GM19193 (cell line): ENCODE data around the gene DSE.

ENCODE experiments used
- POLR2A ChIP-seq: IDR thresholded peaks from 4 replicates; pipeline ENCODE4 v1.6.1; 2011; ENCODE audit not compliant: insufficient read depth, insufficient read length; ENCODE audit errors: extremely low read depth

Gene DSE

DNA sequence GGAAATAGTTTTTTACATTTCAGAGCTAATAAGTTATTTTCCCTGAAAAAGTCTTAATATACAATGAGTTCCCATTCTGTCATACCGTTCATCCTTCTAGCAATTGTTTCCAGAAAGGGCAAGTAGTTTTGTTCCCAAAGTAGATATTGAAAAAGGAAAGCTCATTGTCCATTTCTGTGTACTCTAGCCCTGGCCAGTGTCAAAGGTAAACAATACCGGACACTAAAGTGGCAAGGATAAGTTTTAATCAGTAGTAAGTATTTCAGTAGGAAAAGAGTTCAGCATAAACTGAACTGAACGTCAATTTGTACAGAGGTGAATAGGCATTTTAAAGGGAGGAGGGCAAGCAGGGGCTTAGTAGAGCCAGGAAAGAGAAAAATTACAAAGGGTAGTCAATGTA is 46.9 kb downstream of the DSE start:
- TF ChIP-seq POLR2A: no peak

DNA sequence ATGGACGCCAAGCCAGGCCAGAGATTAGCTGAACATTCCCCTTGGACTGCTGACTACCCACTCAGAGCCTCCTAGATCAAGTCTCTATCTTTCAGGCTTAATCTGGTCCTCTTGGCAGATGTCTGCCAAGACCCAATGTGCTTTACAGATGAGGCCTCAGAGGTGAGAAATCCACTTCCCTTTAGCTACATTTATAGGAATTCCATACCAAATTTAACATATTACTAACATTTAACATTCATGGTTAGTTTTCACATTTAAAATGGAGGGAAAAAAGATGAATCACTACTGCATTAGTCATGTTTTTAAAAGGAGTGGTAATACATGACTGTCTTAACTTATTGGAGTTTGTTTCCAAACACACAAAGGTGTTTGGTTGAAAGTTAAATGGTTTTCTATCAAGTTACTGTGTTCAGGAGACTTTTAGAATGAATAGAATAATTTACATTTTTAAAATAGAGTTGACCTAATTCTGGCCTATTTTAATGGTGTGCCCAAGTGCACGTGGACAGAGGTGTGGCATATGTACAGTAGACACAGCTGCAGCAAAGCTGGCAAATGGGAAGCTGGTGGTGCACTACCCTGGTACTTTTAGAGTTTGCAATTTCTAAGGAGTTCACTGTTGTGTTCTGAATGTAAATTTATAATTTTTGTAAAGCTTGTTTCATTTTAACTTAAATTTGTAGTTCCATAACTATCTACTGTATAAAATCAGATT is 48.5 kb downstream of the DSE start:
- TF ChIP-seq POLR2A: no peak

DNA sequence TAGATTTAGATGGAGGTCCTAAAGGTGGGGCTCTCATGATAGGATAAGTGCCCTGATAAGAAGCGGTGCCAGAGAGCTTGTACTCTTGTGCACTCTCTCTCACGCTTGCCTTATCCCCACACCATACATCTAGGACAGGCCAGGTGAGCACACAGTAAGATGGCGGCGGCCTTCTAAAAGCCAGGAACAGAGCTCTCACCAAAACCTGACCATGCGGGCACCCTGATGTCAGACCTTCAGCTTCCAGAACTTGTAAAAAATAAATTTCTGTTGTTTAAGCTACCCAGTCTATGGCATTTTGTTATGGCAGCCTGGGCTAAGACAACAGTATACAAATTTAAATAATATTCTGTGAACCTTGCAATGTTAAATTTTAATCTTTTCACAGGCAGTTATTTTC is 49.6 kb downstream of the DSE start:
- no peak for TF ChIP-seq POLR2A

DNA sequence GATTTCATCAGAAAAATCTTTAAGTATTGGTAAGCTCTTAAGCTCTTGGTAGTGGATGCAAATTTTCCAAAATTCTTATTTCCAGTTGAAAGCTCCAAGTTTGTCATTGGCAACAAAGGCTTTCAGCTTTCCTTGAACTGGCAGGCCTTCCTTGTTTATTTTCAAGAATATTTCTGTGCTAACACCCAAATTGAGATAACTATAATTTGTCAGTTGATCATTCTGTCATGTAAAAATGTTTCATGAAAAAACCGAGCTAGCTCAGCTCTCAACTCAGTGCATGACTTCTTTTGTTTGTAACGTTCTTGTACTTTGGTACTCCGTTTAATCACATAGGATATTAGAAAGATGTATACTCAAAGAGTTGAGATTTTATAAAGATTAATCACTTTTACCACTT is 51.5 kb downstream of the DSE start:
- no peak for TF ChIP-seq POLR2A

DNA sequence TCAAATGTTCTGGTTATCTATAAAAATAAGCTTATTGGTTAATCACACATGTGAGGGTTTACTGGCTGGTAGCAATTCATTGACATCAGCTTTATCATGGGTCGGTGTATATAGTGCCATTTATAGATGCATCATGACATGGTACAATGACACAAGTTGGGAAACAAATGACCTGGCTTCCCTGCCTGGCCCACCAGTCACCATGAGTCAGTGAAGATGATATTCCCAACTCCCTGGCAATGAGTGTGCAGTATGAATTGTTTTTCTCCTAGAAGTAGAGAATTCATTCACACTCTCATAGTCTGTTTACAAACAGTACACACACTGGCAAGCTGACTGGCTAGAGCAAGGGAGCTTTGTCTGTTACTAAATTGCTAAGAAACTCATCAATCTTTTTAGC is 53.3 kb downstream of the DSE start:
- TF ChIP-seq POLR2A: no peak

DNA sequence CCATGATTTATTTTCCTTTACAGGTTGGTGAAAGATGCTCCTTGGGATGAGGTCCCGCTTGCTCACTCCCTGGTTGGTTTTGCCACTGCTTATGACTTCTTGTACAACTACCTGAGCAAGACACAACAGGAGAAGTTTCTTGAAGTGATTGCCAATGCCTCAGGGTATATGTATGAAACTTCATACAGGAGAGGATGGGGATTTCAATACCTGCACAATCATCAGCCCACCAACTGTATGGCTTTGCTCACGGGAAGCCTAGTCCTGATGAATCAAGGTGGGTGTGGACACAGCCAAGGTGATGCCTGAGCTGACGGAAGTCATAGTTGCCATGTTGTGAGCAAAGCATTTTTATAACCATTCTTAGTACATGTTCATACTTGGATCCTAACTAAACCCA is 55.8 kb downstream of the DSE start:
- TF ChIP-seq POLR2A: no peak

DNA sequence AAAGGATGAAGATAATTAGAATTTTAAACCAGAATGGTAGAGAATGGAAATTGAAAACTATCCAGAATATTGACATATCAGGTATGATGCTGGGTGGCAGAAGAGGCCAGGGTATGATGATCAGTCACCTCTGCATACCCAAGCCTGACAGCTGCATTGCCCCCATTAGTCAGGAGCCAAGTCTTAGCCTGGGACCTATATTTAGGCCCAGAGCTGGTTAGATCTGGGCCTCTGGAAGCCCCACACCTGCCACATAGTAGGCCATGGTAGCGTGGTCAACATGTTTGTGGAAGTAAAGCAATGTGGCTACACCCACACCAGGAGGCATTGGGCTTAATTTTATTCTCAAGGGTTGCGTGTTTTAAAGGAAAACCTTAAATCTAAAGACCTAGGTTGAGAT is 58.4 kb downstream of the DSE start:
- no peak for TF ChIP-seq POLR2A

DNA sequence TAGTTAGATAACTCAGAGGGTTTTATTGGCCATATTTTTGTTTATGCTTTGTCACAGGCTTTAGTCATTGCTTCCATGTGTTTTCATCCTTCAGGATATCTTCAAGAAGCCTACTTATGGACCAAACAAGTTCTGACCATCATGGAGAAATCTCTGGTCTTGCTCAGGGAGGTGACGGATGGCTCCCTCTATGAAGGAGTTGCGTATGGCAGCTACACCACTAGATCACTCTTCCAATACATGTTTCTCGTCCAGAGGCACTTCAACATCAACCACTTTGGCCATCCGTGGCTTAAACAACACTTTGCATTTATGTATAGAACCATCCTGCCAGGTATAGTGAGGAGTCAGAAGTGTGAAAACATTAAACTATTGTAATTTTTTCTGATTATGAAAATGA is 60.1 kb downstream of the DSE start:
- TF ChIP-seq POLR2A: no peak

DNA sequence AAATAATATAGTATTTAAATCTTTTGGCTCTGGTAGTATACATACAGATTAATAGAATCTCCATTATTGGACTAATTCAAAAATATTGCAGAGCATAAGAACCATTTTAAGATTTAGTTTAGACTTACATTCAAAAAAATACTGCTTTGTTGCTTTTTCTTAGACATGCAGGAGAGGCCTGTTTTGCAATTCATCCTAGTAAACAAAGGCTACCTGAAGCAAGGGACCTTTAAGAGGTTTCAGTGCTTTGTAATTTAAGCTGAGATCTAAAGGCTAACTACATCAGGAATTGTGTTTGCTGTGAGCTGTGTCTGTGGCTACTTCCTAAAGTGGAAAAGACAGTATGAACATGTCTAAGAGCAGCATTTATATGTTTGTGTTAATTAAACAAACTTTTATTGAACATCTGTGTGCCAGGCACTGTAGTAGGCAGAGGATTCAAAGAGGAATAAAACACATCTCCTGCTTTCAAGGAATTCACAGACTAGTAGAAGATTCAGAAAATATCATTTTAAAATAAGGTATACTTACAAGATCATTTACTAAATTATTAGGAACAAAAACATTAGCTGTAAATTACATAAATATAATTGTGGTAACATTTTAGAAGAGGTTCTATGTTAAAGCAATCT is 61.3 kb downstream of the DSE start:
- TF ChIP-seq POLR2A: no peak

DNA sequence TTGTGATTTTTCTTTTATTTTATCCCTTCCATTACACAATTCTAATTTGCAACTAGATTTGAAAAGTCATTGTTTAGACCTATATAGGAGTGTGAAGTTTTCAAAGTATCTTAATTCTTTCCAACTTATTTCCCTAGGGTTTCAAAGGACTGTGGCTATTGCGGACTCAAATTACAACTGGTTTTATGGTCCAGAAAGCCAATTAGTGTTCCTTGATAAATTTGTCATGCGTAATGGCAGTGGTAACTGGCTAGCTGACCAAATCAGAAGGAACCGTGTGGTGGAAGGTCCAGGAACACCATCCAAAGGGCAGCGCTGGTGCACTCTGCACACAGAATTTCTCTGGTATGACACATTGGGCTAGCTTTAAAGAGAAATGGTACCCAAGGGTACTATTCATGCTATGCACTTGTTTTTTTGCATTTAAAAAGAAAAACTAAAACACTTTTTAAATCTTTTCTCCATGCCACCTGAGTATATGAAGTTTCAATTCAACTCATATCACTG is 62.5 kb downstream of the DSE start:
- no peak for TF ChIP-seq POLR2A

DNA sequence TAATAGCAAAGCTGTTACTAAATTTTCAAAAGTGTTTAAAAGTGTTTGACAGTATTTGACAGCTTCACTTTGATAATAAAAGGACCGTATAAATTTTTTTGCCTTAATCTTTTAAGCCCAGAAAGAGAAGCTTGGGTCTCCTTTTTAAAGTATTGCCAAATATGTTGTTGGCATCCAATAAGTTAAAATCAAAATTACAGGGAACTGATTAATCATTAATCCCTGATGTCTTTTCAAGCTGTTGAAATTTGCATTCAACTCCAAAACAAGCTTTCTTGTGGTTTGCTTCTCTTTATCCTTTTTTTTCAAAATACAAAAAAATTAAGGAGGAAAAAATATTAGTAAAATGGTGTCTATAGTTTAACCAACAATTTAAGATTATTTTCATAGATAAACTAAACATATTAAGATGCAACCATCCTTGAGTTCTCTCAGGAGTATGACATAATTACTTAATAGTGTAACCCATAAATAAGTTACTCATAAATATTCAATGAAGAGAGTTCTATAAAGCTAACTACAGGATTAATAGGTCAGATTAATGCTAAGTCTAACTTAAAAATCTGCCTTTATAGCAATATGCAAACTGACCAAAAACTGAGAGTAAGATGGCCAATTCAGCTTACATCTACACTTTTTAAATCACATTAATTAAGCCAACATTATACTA is 63.4 kb downstream of the DSE start:
- TF ChIP-seq POLR2A: no peak

DNA sequence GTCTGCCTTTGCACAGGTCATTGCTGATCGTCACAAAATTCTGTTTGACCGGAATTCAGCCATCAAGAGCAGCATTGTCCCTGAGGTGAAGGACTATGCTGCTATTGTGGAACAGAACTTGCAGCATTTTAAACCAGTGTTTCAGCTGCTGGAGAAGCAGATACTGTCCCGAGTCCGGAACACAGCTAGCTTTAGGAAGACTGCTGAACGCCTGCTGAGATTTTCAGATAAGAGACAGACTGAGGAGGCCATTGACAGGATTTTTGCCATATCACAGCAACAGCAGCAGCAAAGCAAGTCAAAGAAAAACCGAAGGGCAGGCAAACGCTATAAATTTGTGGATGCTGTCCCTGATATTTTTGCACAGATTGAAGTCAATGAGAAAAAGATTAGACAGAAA is 65.8 kb downstream of the DSE start:
- no peak for TF ChIP-seq POLR2A

DNA sequence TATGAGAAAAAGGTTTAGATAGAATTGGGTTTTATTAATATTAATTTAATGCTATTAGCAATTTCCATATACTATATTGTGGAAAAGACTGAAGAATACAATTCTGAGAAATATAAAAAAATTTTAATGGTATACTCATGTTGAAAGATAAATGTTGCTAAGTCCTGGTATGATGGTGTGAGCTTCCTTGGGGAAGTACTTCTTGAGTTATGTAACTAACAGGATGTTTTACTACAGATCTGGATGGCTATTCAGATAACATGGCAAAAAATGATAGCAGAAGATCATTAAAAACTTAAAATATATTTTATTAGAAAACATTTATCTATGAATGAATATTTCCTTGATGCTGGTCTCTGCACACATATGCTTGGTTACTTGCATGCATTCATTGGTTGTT is 66.9 kb downstream of the DSE start:
- no peak for TF ChIP-seq POLR2A

DNA sequence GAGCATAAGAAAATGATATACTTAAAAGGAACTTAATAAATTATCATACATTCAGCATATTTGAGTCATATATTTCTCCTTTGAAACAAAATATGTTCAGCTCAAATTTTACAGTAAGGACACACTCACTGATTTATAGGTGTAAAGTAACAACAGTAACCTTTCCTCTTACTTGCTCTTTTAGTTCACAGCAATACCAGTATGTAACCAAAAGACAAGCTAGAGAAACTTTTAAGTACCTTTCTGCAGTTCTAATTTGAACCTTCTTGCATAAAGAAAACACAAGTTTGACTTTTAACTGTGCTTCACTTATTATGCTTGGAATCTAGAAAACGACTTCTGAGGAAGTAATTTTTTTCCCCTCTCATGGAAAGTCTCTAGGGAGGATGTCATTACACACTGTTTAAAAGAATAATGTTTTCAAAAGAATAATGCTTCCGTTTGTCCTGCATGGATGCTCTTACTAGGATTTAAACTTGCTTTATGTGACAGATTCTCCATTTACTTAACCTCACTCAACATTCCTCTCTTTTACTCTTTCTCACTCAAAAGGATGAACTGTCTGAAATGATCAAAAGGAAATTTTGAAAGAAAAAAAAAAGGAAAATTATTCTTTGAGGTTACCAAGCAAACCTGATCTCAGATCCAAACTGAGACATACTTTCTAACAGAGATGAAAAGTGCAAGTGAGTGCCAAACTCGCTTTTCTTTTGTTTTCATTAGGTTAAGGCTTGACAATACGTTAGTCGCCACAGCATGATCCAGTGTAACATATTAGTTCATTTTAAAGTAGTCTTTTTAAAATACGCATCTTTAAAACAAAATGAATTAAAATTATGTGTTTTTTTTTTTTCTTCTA is 68.1 kb downstream of the DSE start:
- no peak for TF ChIP-seq POLR2A

DNA sequence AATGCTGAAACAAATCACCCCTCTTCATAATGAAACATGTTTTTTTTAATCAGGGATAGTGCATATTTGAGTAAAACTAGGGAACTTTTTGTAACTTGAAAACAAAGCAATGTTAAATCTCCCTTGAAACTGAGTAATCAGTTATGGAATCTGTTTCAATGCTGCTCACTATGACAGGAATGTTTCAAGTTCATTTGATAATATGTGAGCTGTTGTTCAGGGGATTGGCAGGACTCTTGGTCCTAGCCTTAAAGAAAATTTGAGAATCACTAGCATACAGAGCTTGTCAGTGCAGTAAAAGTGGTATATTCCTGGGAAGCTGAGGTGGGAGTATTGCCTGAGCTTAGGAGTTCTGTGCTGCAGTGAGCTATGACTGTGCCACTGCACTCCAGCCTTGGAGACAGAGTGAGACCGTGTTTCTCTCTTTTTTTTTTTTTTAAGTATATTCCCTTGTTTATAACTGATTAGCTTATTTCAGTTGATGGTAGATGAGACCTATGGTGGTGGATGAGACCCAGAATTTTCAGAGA is 68.8 kb downstream of the DSE start:
- TF ChIP-seq POLR2A: no peak
